GM12878 (cell line): ENCODE measurements around the gene SLC22A12. TPM values are rescaled to one million over a fixed set of nuclear protein-coding genes. Genes with fewer than 3 reads are reported as not detected.

Experiments used
- ATAC-seq: fragments of 200-7000 bp; cut with Tn5 transposase; 3 replicates; pipeline ENCODE4 v1.9.1; 2020; ENCODE audit warnings: mild to moderate bottlenecking, moderate library complexity
- BruUV-seq: library from RNA; stranded (reverse); fragments of 400-500 nt; replicated peaks from 2 replicates; lab custom pipeline; 2021; lab: Mats Ljungman, UMichigan
- CTCF ChIA-PET: fragments of 300-600 bp; sonication (Branson Sonifier 250); formaldehyde crosslinking; extraction: SDS; loops from one replicate; lab custom pipeline; 2021; ENCODE audit warnings: inconsistent platforms; lab: Yijun Ruan, JAX
- POLR2A ChIA-PET: fragments of 350-600 bp; formaldehyde crosslinking; extraction: SDS; loops from one replicate; lab custom pipeline; 2021; ENCODE audit warnings: inconsistent platforms; lab: Charles Lee
- RAD21 ChIA-PET: fragments of 300-600 bp; sonication (Branson Sonifier 250); formaldehyde crosslinking; loops from one replicate; lab custom pipeline; 2023; ENCODE audit warnings: antibody characterized with exemption; ENCODE audit not compliant: unreplicated experiment; lab: Charles Lee
- SMC1A ChIA-PET: fragments of 300-600 bp; sonication (Branson Sonifier 250); formaldehyde crosslinking; loops from one replicate; lab custom pipeline; 2023; ENCODE audit not compliant: unreplicated experiment, uncharacterized antibody; lab: Charles Lee
- DNase-seq: peaks from one replicate; pipeline ENCODE4 v3.0.0-alpha.2; 2011; ENCODE audit warnings: low read depth, low spot score
- FAIRE-seq: peaks from 3 replicates; lab custom pipeline; 2011; peaks lifted over from hg19 to GRCh38; lab: Jason Lieb, UNC
- H2AFZ ChIP-seq: 2 replicates; pipeline ENCODE4 v1.6.0; 2011; ENCODE audit warnings: low read depth, low read length, control low read depth; ENCODE audit not compliant: control insufficient read depth
- H3K27ac ChIP-seq: 2 replicates; pipeline ENCODE4 v1.5.1; 2011; ENCODE audit warnings: control low read depth; ENCODE audit not compliant: control insufficient read depth, insufficient read depth
- H3K27me3 ChIP-seq, 2 experiments: replicated peaks in 1 of 2; 2 replicates each; pipeline versions ENCODE4 v1.6.0 to v1.6.1; 2011; ENCODE audit warnings: low read length in 1 of 2; ENCODE audit not compliant: control insufficient read depth in 2 of 2, insufficient read depth in 2 of 2
- H3K36me3 ChIP-seq, 2 experiments: 2 replicates each; pipeline ENCODE4 v1.5.1; 2011; ENCODE audit warnings: low read length in 1 of 2; ENCODE audit not compliant: control insufficient read depth in 2 of 2, insufficient read depth in 2 of 2
- H3K4me1 ChIP-seq: 2 replicates; pipeline ENCODE4 v1.6.1; 2011; ENCODE audit warnings: mild to moderate bottlenecking, low read length, moderate library complexity, mixed read lengths; ENCODE audit not compliant: control insufficient read depth, insufficient read depth
- H3K4me2 ChIP-seq: 2 replicates; pipeline ENCODE4 v1.6.0; 2011; ENCODE audit warnings: control low read depth; ENCODE audit not compliant: control insufficient read depth, insufficient read depth
- H3K4me3 ChIP-seq: fragments of 200-600 bp; sonication (generic); 2 replicates; pipeline ENCODE4 v1.5.1; 2016
- H3K79me2 ChIP-seq: 2 replicates; pipeline ENCODE4 v1.6.0; 2011; ENCODE audit warnings: low read length; ENCODE audit not compliant: control insufficient read depth, insufficient read depth
- H3K9ac ChIP-seq: 2 replicates; pipeline ENCODE4 v1.8.0; 2011; ENCODE audit warnings: low read length, control low read depth, mixed read lengths; ENCODE audit not compliant: control insufficient read depth, insufficient read depth
- H3K9me3 ChIP-seq: replicated peaks from 3 replicates; pipeline ENCODE4 v1.5.1; 2011; ENCODE audit warnings: mild to moderate bottlenecking, low read length; ENCODE audit not compliant: control insufficient read depth, insufficient read depth
- H4K20me1 ChIP-seq: 2 replicates; pipeline ENCODE4 v1.6.0; 2011; ENCODE audit not compliant: control insufficient read depth, insufficient read depth
- CBX5 ChIP-seq: sonication (generic); IDR thresholded peaks from 2 replicates; pipeline ENCODE4 v1.6.1; 2016; ENCODE audit warnings: low read depth, moderate library complexity, mild to moderate bottlenecking, inconsistent platforms
- HDGF ChIP-seq: fragments of 450-650 bp; IDR thresholded peaks from 2 replicates; pipeline ENCODE4 v1.6.1; 2016; ENCODE audit warnings: antibody characterized with exemption
- JUNB ChIP-seq: IDR thresholded peaks from 2 replicates; pipeline ENCODE4 v1.6.1; 2016; ENCODE audit warnings: antibody characterized with exemption, mild to moderate bottlenecking
- KAT2A ChIP-seq: conservative IDR thresholded peaks from 2 replicates; pipeline ENCODE4 v1.6.1; 2011; ENCODE audit warnings: low read depth, low read length; ENCODE audit not compliant: control insufficient read depth
- MEF2A ChIP-seq: IDR thresholded peaks from 2 replicates; pipeline ENCODE4 v1.6.1; 2011; ENCODE audit warnings: low read depth, mild to moderate bottlenecking, low read length, moderate library complexity; ENCODE audit not compliant: insufficient read depth
- MYB ChIP-seq: fragments of 150-350 bp; IDR thresholded peaks from 2 replicates; pipeline ENCODE4 v1.6.1; 2014; ENCODE audit warnings: mild to moderate bottlenecking, low read depth, low read length, borderline replicate concordance
- NFYA ChIP-seq: IDR thresholded peaks from 2 replicates; pipeline ENCODE4 v1.6.1; 2011; ENCODE audit warnings: low read depth, mild to moderate bottlenecking, low read length, improper control_type of control experiment, borderline replicate concordance
- RB1 ChIP-seq: fragments of 450-650 bp; formaldehyde crosslinking; IDR thresholded peaks from 2 replicates; pipeline ENCODE4 v1.6.1; 2017; ENCODE audit warnings: mild to moderate bottlenecking, borderline replicate concordance
- SMAD1 ChIP-seq: fragments of 450-650 bp; IDR thresholded peaks from 2 replicates; pipeline ENCODE4 v1.6.1; 2018; ENCODE audit warnings: mild to moderate bottlenecking, low read depth; ENCODE audit not compliant: partially characterized antibody
- TBL1XR1 ChIP-seq: IDR thresholded peaks from 2 replicates; pipeline ENCODE4 v1.6.1; 2012; ENCODE audit warnings: low read depth, low read length, improper control_type of control experiment
- USF1 ChIP-seq: IDR thresholded peaks from 2 replicates; pipeline ENCODE4 v1.6.1; 2011; ENCODE audit warnings: borderline replicate concordance, low read depth, mild to moderate bottlenecking, moderate library complexity, mixed read lengths, low read length; ENCODE audit not compliant: insufficient read depth; ENCODE audit errors: extremely low read length
- ZNF207 ChIP-seq: fragments of 450-650 bp; IDR thresholded peaks from 2 replicates; pipeline ENCODE4 v1.6.1; 2014; ENCODE audit warnings: antibody characterized with exemption, mild to moderate bottlenecking, borderline replicate concordance
- WGBS: methylation state at CpG from one replicate; pipeline ENCODE4 v1.1.6; 2016; ENCODE audit warnings: low lambda C conversion rate; ENCODE audit not compliant: insufficient replicate concordance, insufficient coverage; ENCODE audit errors: missing lambda C conversion rate; 5-methylcytosine and 5-hydroxymethylcytosine counted together
- in situ Hi-C: fragments of 300-500 bp; cut with MboI; formaldehyde crosslinking; loops from 9 replicates; pipeline ENCODE4 v1.14.3; 2018; ENCODE audit warnings: mixed read lengths
- intact Hi-C: fragments of 100-400 bp; cut with micrococcal nuclease; formaldehyde crosslinking; loops from one replicate; pipeline ENCODE4 v1.14.2; 2022; ENCODE audit not compliant: unreplicated experiment
- polyA plus RNA-seq, 11 experiments: library from polyadenylated mRNA; depleted of rRNA in 4 of 11; unstranded in 6 of 11; stranded (reverse) in 5 of 11; fragments of >200 nt; fragmentation: Nextera tagmentation in 4 of 11; fragmentation: Illumina TruSeq in 1 of 11; extraction: Ambion mirVana in 4 of 11; extraction: Trizol in 1 of 11; gene quantifications; 1 replicate in 1 of 11; 2 replicates in 10 of 11; pipeline versions ENCODE4 v1.2.1 to v1.2.3, GENCODE V29; 2011 to 2016; ENCODE audit warnings: inconsistent platforms in 2 of 11, missing spikeins in 2 of 11, low read depth in 1 of 11
- total RNA-seq, 4 experiments: library from RNA; depleted of rRNA in 3 of 4; stranded (reverse); fragments of >200 nt in 3 of 4; fragmentation: Illumina TruSeq in 1 of 4; extraction: Trizol in 1 of 4; gene quantifications; 2 replicates each; pipeline versions ENCODE4 v1.2.1 to v1.2.3, GENCODE V29; 2013 to 2021

The SLC22A12 gene
- total and polyA plus RNA-seq, 10 of the 15 experiments (the other 5 are each of a cell fraction or from before 2014, with no cell fraction given), result not detected

GRCh38 chr11:64621283-64622019 is 30.4 kb downstream of the SLC22A12 start (continued):
- TF ChIP-seq RB1, result 0 out of 2 replicates have a peak, but pooled peaks have one; percentile 30

GRCh38 chr11:64622681-64623080 is 31.7 kb downstream of the SLC22A12 start:
- ATAC-seq (no peak), DNase-seq (no peak), FAIRE-seq (no peak)
- SMC1A ChIA-PET, result no interaction called here
- H2AFZ ChIP-seq, result no peak overlapping the region
- H3K4me1 ChIP-seq, result peaks cover 6% of the 10 kb centered on the region
- H3K27ac ChIP-seq, result no peak overlapping the region
- H3K4me3 ChIP-seq, result no peak overlapping the region
- H3K36me3 ChIP-seq, result no peaks in the 10 kb centered on the region
- H4K20me1 ChIP-seq, result no peaks in the 10 kb centered on the region
- CTCF ChIA-PET, result no interaction called here
- 58% methylated on average over 19 of the region's 19 CpGs for WGBS
- BruUV-seq, result no TSS peak
- H3K27me3 ChIP-seq, result no peaks in the 10 kb centered on the region
- in situ Hi-C loops, result no loop called here
- RAD21 ChIA-PET, result no interaction called here
- intact Hi-C loops, result no loop called here
- H3K4me2 ChIP-seq, result no peak overlapping the region
- H3K79me2 ChIP-seq, result no peaks in the 10 kb centered on the region
- no peak overlapping the region for H3K9ac ChIP-seq
- no peak for TF ChIP-seq CBX5
- no peak for TF ChIP-seq KAT2A
- no peak for TF ChIP-seq ZNF207
- TF ChIP-seq TBL1XR1, result no peak
- TF ChIP-seq SMAD1, result no peak
- TF ChIP-seq MEF2A, result no peak
- TF ChIP-seq MYB, result no peak
- TF ChIP-seq USF1, result no peak
- TF ChIP-seq NFYA, result no peak
- no peak for TF ChIP-seq HDGF
- no peak for TF ChIP-seq JUNB
- no peaks in the 10 kb centered on the region for H3K9me3 ChIP-seq
- POLR2A ChIA-PET, result no interaction called here
